Endometrial microvascular endothelial cells (primary cell): Measurements from ENCODE around the gene SMIM38. TPM values are rescaled to one million over a fixed set of nuclear protein-coding genes. Genes with fewer than 3 reads are reported as not detected.

Experiments
- total RNA-seq: library from RNA; depleted of rRNA; stranded (reverse); fragments of >200 nt; gene quantifications from one replicate; pipeline ENCODE4 v1.2.3, GENCODE V29; 2015; ENCODE audit errors: inconsistent ontology term

SMIM38 gene
- total RNA-seq, 1 donor from 2014 or later: not detected

Other genes starting within 250 kb of the SMIM38 start
- gene MRGPRD, start 174.9 kb upstream of the SMIM38 start, total RNA-seq: not detected
- not detected for gene MRGPRF, start 142.7 kb upstream of the SMIM38 start, total RNA-seq
- 7.2 TPM for gene TPCN2, start 107.0 kb upstream of the SMIM38 start, total RNA-seq
- gene MYEOV, start 138.2 kb downstream of the SMIM38 start, total RNA-seq: 14.6 TPM